Anterior cingulate cortex (tissue), 58 donors: ENCODE measurements around the gene THAP8.

Source experiments
- DNase-seq, 58 donors: peaks; one replicate each; lab custom pipeline; 2025; lab: John Stamatoyannopoulos, UW

THAP8 gene

GRCh38 chr19:36054119-36054732 lies at the start of gene THAP8:
Gene THAP8 (minus strand): TSS chr19:36054285. CDS start chr19:36054217, 68 bp downstream.
- DNase-seq = peak; percentile 95 to 100 (median 99)

- no peak for DNase-seq
Measured at GRCh38 chr19:36103040-36103626, 49.0 kb upstream of the THAP8 start.

- DNase-seq = no peak
Measured at GRCh38 chr19:36101550-36102327, 47.7 kb upstream of the THAP8 start.

- DNase-seq = peak in 5 of 58 donors; percentile 3 to 25 (median 18)
Measured at GRCh38 chr19:36100476-36100875, 46.4 kb upstream of the THAP8 start.

GRCh38 chr19:36099166-36099785 lies 45.2 kb upstream of the THAP8 start:
- DNase-seq = no peak

- peak in 49 of 58 donors; percentile 12 to 93 (median 69) for DNase-seq
Measured at GRCh38 chr19:36097036-36097435, 43.0 kb upstream of the THAP8 start.

GRCh38 chr19:36093687-36094086 lies 39.6 kb upstream of the THAP8 start:
- peak in 33 of 58 donors; percentile 11 to 69 (median 31) for DNase-seq

- DNase-seq = peak in 5 of 58 donors; percentile 4 to 46 (median 23)
Measured at GRCh38 chr19:36093146-36093662, 39.1 kb upstream of the THAP8 start.

GRCh38 chr19:36092566-36092965 lies 38.5 kb upstream of the THAP8 start:
- DNase-seq = peak in 1 of 58 donors; percentile 30

- DNase-seq = no peak
Measured at GRCh38 chr19:36090910-36091695, 37.0 kb upstream of the THAP8 start.

- no peak for DNase-seq
Measured at GRCh38 chr19:36089847-36090246, 35.8 kb upstream of the THAP8 start.

GRCh38 chr19:36086326-36086725 lies 32.2 kb upstream of the THAP8 start:
- DNase-seq = no peak

- no peak for DNase-seq
Measured at GRCh38 chr19:36084231-36085009, 30.3 kb upstream of the THAP8 start.

GRCh38 chr19:36082916-36083315 lies 28.8 kb upstream of the THAP8 start:
- no peak for DNase-seq

- DNase-seq = no peak
Measured at GRCh38 chr19:36081894-36082293, 27.8 kb upstream of the THAP8 start.

- peak in 42 of 58 donors; percentile 1 to 90 (median 48) for DNase-seq
Measured at GRCh38 chr19:36081385-36081784, 27.3 kb upstream of the THAP8 start.

GRCh38 chr19:36079389-36079945 lies 25.4 kb upstream of the THAP8 start:
- no peak for DNase-seq

GRCh38 chr19:36073121-36073876 lies 19.2 kb upstream of the THAP8 start:
- DNase-seq = no peak
